ENCODE data around the gene CDC42BPB. TPM values are rescaled to one million over a fixed set of nuclear protein-coding genes. Genes with fewer than 3 reads are reported as not detected.

CDC42BPB gene
- total RNA-seq, 1 donor, result 14.1 TPM

DNA sequence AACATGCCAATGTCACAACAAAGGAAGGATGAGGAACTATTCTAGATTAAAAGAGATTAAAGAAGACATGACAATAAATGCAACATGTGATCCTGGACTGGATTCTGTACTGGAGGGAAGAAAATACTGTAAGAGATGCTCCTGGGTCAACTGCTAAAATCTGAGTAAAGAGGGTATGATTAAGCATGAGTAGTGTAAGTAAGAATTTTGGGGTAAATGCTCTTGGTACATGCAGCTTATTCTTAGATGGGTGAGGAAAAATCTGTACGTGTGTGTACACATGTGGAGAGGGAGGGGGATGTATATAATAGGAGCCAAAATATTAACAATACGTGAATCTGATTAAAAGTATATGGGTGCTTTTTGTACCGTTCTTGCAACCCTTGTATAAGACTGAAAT, 66.0 kb downstream of the CDC42BPB start:
- peaks cover 21% of the 10 kb centered on the region for H3K9me3 ChIP-seq (ENCODE audit: low read depth, low read length)
- no peak overlapping the region for H3K4me3 ChIP-seq (ENCODE audit: low read length)
- H3K4me1 ChIP-seq (ENCODE audit: insufficient read depth, low read length), result no peaks in the 10 kb centered on the region
- no peaks in the 10 kb centered on the region for H3K27me3 ChIP-seq (ENCODE audit: insufficient read depth, low read length)

DNA sequence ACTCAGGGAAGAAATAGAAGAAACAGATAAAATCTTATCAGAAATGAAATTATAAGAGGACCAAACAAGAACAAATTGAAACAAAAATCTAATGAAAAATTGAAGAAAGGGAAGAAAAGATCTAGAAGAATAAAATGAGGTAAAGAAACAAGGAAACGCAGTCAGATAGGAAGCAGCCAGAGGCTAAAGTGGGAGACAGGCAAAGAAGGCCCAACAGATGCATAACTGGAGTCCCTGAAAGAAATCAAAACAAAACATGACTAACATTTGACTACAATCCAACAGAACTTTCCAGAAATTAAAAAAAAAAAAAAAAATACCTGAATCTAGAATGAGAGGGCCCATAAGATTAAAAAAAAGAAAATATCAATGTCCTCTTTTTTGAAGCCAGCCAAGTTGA, 69.3 kb downstream of the CDC42BPB start:
- H3K9me3 ChIP-seq (ENCODE audit: low read depth, low read length), result peaks cover 21% of the 10 kb centered on the region
- H3K4me3 ChIP-seq (ENCODE audit: low read length), result no peak overlapping the region
- H3K4me1 ChIP-seq (ENCODE audit: insufficient read depth, low read length), result no peaks in the 10 kb centered on the region

DNA sequence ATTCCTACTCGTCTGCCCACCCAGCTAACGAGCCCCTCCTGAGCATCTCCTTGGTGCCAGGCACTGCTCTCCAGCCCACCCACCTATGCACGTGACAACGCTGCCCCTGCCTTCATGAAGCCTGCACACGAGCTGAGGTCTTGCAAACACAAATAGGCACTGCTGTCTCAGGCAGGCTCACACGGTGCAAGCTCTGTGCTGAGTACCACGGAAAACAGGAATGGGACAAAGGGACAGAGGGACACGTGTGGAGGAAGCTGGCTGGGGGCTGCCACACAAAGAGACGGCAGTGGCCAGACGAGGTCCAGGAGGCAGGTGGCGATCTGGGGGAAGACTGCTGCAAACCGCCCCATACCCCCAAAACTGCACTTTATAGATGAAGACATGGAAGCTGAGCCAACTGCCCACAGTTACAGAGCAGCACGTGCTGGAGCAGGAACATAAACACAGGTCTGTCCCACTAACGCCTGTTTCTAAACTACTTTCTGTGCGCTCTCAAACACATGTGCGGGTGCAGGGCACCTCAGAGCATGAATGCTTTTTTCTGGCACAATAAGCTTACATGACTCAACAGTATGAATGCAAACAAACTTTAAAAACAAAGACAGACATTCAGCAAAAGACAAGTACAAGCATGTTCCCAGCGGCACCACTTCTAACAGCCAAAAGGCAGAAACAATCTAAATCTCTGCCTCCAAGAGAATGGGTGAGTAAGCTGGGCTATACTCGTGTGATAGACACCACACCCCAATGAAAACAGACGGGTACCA, 70.4 kb downstream of the CDC42BPB start:
- no peak overlapping the region for H3K4me3 ChIP-seq (ENCODE audit: low read length)
- H3K4me1 ChIP-seq (ENCODE audit: insufficient read depth, low read length), result no peaks in the 10 kb centered on the region
- no peaks in the 10 kb centered on the region for H3K27me3 ChIP-seq (ENCODE audit: insufficient read depth, low read length)
- H3K9me3 ChIP-seq (ENCODE audit: low read depth, low read length), result peaks cover 21% of the 10 kb centered on the region

More for the DNA sequence above, 69.3 kb downstream of the CDC42BPB start:
- H3K27me3 ChIP-seq (ENCODE audit: insufficient read depth, low read length), result no peaks in the 10 kb centered on the region

DNA sequence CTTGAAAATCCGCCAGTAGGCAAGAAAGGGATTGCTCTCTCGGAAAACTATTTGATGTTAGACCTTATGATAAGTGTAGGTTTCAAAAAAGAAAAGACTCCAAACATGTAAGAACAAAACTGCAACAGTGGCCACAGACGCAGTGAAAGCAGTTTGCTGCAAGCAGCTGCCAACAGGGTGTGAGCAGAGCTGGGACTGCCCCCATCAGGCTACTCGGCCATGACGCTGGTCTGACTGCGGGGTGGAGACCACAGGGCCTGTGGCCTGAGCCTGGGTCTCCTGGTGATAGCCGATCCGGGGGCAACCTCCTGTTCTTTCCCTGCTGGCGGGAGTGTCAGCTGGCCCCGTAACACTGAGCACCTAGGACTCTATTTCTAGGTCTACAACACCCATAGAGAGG, 71.7 kb downstream of the CDC42BPB start:
- Histone ChIP-seq H3K4me3 (ENCODE audit: low read length) (no peak overlapping the region), H3K27me3 (ENCODE audit: insufficient read depth, low read length) (no peaks in the 10 kb centered on the region), H3K4me1 (ENCODE audit: insufficient read depth, low read length) (no peaks in the 10 kb centered on the region), H3K9me3 (ENCODE audit: low read depth, low read length) (peaks cover 21% of the 10 kb centered on the region)

DNA sequence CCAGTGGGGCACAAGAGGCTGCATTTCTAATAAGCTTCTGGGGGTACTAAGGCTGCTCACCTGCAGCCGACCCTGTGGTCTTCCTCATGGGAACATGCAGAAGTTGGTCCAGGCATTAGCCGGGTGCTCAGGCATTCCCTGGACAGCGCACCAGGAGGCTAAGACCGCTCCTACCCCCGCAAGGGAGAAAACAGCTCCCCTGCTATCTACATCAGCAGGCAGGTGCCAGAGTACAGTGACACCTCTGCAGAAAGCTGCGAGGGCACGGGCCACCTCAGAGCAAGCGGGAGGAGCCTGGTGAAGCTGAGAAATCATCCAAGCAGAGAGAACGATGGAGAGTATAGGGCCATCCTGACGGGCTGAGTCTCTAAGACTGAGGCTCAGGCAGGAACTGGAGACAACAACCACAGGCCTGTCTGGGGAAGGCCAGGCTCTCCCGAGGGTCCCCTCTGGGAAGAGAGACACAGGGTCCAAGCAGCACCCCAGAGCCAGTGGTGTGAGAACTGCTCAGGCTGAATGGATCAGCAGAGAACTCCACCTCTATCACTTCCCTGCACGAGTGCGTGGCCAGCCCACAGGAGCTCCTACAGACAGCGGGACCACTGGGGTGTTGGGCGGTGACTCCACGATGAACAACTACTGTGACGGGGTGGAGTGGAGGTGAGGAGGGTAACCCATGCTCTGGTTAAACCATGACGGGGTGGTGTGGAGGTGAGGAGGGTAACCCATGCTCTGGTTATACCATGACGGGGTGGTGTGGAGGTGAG, 72.8 kb downstream of the CDC42BPB start:
- Histone ChIP-seq H3K4me1 (ENCODE audit: insufficient read depth, low read length) (no peaks in the 10 kb centered on the region), H3K27me3 (ENCODE audit: insufficient read depth, low read length) (no peaks in the 10 kb centered on the region), H3K4me3 (ENCODE audit: low read length) (no peak overlapping the region), H3K9me3 (ENCODE audit: low read depth, low read length) (peaks cover 21% of the 10 kb centered on the region)

DNA sequence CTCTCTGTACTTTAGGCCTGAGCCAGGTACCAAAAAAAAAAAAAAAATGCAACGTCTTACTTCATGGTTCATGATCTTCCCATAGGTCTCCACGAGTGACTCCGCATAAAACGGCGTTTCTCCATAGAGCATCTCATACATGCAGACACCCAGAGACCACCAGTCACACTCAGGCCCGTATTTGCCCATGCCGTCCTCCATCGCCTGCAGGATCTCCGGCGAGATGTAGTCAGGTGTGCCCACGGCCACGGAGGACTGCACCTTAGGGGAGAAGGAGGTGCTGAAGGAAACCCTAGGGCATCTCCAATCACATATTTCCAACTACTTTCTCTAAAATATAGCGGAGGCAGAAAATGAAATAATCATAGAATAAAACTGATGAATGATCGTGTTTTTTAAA, 73.9 kb downstream of the CDC42BPB start:
- Histone ChIP-seq H3K27me3 (ENCODE audit: insufficient read depth, low read length) (no peaks in the 10 kb centered on the region), H3K4me1 (ENCODE audit: insufficient read depth, low read length) (no peaks in the 10 kb centered on the region), H3K4me3 (ENCODE audit: low read length) (no peak overlapping the region), H3K9me3 (ENCODE audit: low read depth, low read length) (peaks cover 13% of the 10 kb centered on the region)

DNA sequence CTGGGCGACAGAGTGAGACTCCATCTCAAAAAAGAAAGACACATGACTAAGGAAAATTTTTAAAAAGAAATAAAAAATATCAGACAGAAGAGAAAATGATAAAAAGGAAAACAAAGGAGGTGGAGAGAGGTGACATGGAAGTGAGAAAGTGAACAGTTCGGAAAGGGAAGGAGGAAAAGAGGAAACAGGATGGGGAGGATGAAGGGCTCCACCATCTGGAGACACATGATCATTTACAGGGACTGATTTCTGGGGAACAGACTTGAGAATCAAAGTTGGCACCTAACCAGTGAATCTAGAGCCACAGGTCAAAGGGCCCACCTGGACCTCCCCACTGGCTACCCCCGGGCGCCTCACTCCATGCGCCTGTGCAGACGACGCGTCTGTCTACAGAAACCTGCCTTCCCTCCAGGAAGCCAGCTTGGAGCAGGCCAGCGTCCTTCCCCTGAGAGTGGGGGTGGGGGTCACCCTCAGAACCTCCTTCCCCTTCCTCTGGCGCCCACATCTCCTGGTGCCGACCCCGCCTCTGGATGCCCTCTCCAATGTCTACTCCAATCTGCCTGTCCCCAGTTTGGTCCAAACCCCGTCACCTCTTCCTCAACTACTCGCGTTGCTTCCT, 74.4 kb downstream of the CDC42BPB start:
- Histone ChIP-seq H3K4me3 (ENCODE audit: low read length) (no peak overlapping the region), H3K9me3 (ENCODE audit: low read depth, low read length) (peaks cover 8% of the 10 kb centered on the region), H3K27me3 (ENCODE audit: insufficient read depth, low read length) (no peaks in the 10 kb centered on the region), H3K4me1 (ENCODE audit: insufficient read depth, low read length) (no peaks in the 10 kb centered on the region)

DNA sequence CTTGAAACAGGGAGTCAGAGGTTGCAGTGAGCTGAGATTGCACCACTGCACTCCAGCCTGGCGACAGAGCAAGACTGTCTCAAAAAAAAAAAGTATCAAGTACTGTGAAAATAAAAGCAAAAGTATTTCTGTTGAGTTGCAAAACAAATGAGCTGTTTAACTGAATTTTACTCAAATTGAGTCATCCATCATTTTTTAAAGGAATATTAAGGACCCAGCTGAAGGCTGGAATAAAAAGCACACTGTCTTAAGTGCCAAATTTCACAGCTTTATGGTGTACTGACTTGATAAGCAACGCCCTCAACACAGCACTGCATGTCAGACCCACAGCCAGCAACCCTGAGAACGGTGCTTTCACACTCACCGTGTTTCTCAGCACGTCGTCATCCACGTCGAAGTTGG, 76.9 kb downstream of the CDC42BPB start:
- H3K9me3 ChIP-seq (ENCODE audit: low read depth, low read length), result no peaks in the 10 kb centered on the region

DNA sequence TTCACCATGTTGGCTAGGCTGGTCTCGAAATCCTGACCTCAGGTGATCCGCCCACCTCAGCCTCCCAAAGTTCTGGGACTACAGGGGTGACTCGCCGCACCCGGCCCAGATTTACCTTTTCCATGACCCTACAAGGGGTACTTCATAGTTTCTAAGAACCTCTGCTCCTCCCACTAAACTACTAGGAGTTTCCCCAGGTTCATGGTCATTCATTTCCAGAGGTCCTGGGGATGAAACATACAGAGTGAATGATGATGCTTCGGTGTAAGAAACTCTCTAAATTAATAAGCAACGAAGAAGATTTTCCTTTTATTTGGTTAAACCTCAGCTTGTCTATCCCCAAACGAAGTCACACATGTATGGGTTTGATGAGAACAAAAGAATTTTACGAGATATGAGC, 77.9 kb downstream of the CDC42BPB start:
- H3K4me3 ChIP-seq (ENCODE audit: low read length), result no peak overlapping the region
- no peaks in the 10 kb centered on the region for H3K27me3 ChIP-seq (ENCODE audit: insufficient read depth, low read length)
- H3K4me1 ChIP-seq (ENCODE audit: insufficient read depth, low read length), result no peaks in the 10 kb centered on the region
- H3K9me3 ChIP-seq (ENCODE audit: low read depth, low read length), result no peaks in the 10 kb centered on the region

More for the DNA sequence above, 76.9 kb downstream of the CDC42BPB start:
- Histone ChIP-seq H3K27me3 (ENCODE audit: insufficient read depth, low read length) (no peaks in the 10 kb centered on the region), H3K4me3 (ENCODE audit: low read length) (no peak overlapping the region), H3K4me1 (ENCODE audit: insufficient read depth, low read length) (no peaks in the 10 kb centered on the region)

DNA sequence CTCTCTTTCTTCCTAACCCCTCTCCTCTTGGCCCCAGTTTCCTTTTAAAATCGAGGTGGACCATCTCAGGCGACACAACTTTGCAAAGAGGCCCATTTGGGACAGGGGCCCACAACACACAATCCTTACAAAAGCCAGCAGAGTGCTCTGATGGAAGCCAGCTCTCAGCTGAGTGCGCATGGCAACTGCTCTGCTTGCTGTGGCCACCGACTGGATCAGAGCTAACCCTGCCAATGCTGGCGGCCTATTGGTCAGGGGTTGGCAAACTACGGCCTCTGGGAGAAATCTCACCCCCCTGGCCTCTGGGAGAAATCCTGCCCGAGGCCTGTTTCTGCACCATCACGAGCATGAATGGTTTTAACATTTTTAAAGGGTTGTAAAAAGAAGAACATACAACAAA, 79.9 kb downstream of the CDC42BPB start:
- Histone ChIP-seq H3K27me3 (ENCODE audit: insufficient read depth, low read length) (no peaks in the 10 kb centered on the region), H3K4me1 (ENCODE audit: insufficient read depth, low read length) (no peaks in the 10 kb centered on the region), H3K9me3 (ENCODE audit: low read depth, low read length) (no peaks in the 10 kb centered on the region), H3K4me3 (ENCODE audit: low read length) (no peak overlapping the region)

DNA sequence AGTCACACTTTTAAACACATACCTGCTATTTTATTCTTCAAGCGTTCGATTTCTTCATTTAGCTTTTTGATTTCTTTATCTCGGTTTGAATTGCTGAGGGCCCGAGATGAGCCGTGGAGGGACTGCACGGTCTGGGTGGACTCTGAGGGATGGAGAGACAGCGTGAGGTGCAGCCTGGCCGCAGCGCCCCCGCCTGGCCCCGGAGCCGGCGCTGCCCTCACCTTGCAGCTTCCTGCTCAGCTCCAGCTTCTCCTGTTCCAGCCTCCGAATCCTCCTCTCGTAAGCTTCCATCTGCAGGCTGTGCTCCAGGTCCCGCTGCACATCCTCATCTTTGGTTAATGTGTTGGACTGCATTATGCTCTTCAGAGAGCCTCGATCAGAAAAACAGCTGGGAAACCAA, 81.7 kb downstream of the CDC42BPB start:
- Histone ChIP-seq H3K27me3 (ENCODE audit: insufficient read depth, low read length) (no peaks in the 10 kb centered on the region), H3K4me3 (ENCODE audit: low read length) (no peak overlapping the region), H3K9me3 (ENCODE audit: low read depth, low read length) (no peaks in the 10 kb centered on the region)

DNA sequence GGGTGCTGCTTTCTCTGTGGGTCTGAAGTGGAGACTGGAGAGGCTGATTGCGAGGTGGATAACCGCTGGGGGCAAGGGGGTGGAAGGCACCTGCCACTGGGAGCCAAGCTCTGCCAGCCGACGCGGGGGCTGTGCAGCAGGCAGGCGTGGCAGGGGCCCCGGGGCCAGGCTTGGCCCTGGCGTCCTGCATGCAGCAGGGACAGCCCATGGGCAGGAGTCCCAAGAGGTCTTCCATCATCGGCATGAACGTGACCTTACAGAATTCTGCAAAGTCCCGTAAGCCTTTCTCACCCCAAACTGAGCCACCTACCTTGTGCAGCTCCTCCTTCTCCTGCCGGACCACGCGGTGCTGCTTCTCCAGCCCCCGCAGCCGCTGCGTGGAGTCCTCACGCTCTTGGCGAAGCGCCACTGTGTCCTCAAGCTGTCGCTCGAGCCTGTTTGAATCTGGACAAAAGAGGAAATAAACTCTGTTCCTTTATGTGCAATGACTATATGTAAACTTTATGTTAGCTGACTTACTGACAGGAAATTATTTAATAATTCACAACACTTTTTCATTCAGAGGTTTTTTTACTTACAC, 83.6 kb downstream of the CDC42BPB start:
- Histone ChIP-seq H3K4me3 (ENCODE audit: low read length) (no peak overlapping the region), H3K4me1 (ENCODE audit: insufficient read depth, low read length) (no peaks in the 10 kb centered on the region), H3K9me3 (ENCODE audit: low read depth, low read length) (no peaks in the 10 kb centered on the region), H3K27me3 (ENCODE audit: insufficient read depth, low read length) (no peaks in the 10 kb centered on the region)

More for the DNA sequence above, 81.7 kb downstream of the CDC42BPB start:
- H3K4me1 ChIP-seq (ENCODE audit: insufficient read depth, low read length), result no peaks in the 10 kb centered on the region

DNA sequence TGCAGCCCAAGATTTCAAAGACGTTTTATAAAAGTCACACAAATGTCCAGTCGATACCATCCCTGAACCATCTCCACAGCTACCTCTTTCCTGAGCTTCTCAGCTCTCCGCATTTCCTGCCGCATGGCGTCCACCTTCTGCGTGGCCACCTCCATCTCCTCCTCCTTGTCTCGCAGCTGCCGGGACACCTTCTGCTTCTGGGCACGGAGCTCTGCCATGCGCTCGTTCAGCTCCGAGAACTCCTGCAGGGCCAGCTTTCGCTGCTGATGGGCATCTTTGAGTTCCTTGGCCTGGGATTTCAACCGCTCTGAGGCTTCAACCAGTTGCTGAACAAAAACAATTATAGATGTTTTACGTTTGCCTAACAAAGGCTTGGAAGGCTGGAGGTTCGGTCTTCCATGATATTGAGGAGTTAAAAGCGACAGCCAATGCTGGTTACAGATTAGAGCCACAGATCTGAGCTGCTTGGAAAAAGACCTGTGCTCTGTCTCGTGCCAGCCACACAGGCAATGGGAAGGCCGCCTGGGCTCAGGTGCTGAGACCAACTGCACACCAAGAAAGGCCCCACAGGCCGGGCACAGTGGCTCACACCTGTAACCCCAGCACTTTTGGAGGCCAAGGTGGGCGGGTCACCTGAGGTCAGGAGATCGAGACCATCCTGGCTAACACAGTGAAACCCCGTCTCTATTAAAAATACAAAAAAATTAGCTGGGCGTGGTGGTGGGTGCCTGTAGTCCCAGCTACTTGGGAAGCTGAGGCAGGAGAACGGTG, 85.3 kb downstream of the CDC42BPB start:
- Histone ChIP-seq H3K4me1 (ENCODE audit: insufficient read depth, low read length) (no peaks in the 10 kb centered on the region), H3K4me3 (ENCODE audit: low read length) (no peak overlapping the region), H3K27me3 (ENCODE audit: insufficient read depth, low read length) (no peaks in the 10 kb centered on the region), H3K9me3 (ENCODE audit: low read depth, low read length) (no peaks in the 10 kb centered on the region)

DNA sequence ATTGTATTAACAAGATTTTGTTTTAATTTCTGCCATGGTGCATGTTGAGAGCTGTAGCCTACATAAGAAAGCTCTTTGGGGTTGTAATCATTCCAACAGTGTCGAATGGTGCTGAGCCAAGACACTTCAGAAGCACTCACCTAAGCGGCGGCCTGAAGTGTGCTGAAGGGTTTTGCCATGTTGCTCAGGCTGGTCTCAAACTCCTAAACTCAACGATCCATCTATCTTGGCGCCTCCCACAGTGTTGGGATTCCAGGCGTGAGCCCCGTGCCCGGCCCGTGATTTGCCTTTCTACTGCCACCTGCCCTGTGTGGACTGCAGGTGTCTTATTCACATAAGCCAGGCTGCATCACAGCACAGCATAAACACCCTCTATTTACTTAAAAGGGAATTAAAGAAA, 86.0 kb downstream of the CDC42BPB start:
- no peak overlapping the region for H3K4me3 ChIP-seq (ENCODE audit: low read length)

More for the DNA sequence above, 86.0 kb downstream of the CDC42BPB start:
- no peaks in the 10 kb centered on the region for H3K9me3 ChIP-seq (ENCODE audit: low read depth, low read length)
- H3K4me1 ChIP-seq (ENCODE audit: insufficient read depth, low read length), result no peaks in the 10 kb centered on the region
- no peaks in the 10 kb centered on the region for H3K27me3 ChIP-seq (ENCODE audit: insufficient read depth, low read length)

Measured in mononuclear cell (primary cell).